Activated CD4-positive, alpha-beta T cell treated with anti-CD3 and anti-CD28 coated beads for 48 hours (primary cell): Measurements from ENCODE around the gene ARL15.
"Not testable (repeated sequence)": the region's sequence is repeated elsewhere in the genome, so short reads cannot be mapped to it uniquely, and the experiment has no call there.

Source experiments
- DNase-seq: peaks from one replicate; pipeline ENCODE4 v3.0.0-alpha.2; 2020

The ARL15 gene

GRCh38 chr5:54013556-54014194 lies 296.7 kb downstream of the ARL15 start:
- peak; percentile 66 for DNase-seq

- DNase-seq = no peak
These were observed 300.5 kb downstream of the ARL15 start for GRCh38 chr5:54009828-54010227.

GRCh38 chr5:54009357-54009756 lies 301.0 kb downstream of the ARL15 start:
- no peak for DNase-seq

GRCh38 chr5:54007827-54008777 lies 302.3 kb downstream of the ARL15 start:
- DNase-seq = no peak

GRCh38 chr5:54004697-54005096 lies 305.7 kb downstream of the ARL15 start:
- no peak for DNase-seq

- DNase-seq = no peak
These were observed 307.6 kb downstream of the ARL15 start for GRCh38 chr5:54002779-54003178.

- DNase-seq = no peak
These were observed 308.2 kb downstream of the ARL15 start for GRCh38 chr5:54001976-54002775.

GRCh38 chr5:54000011-54000410 lies 310.4 kb downstream of the ARL15 start:
- no peak for DNase-seq

- no peak for DNase-seq
These were observed 312.4 kb downstream of the ARL15 start for GRCh38 chr5:53997736-53998627.

GRCh38 chr5:53996008-53996407 lies 314.4 kb downstream of the ARL15 start:
- no peak for DNase-seq

- DNase-seq = no peak
These were observed 316.2 kb downstream of the ARL15 start for GRCh38 chr5:53994148-53994547.

GRCh38 chr5:53991942-53992341 lies 318.4 kb downstream of the ARL15 start:
- no peak for DNase-seq

- no peak for DNase-seq
These were observed 323.3 kb downstream of the ARL15 start for GRCh38 chr5:53987101-53987500.

- no peak for DNase-seq
These were observed 324.6 kb downstream of the ARL15 start for GRCh38 chr5:53985796-53986195.

GRCh38 chr5:53984971-53985370 lies 325.4 kb downstream of the ARL15 start:
- DNase-seq = no peak

GRCh38 chr5:53983568-53984460 lies 326.6 kb downstream of the ARL15 start:
- no peak for DNase-seq

- not testable (repeated sequence) for DNase-seq
These were observed 328.1 kb downstream of the ARL15 start for GRCh38 chr5:53982319-53982718.

GRCh38 chr5:53980061-53980460 lies 330.3 kb downstream of the ARL15 start:
- no peak for DNase-seq

- DNase-seq = no peak
These were observed 336.4 kb downstream of the ARL15 start for GRCh38 chr5:53974021-53974420.

- DNase-seq = no peak
These were observed 338.1 kb downstream of the ARL15 start for GRCh38 chr5:53972314-53972713.

GRCh38 chr5:53971551-53971950 lies 338.8 kb downstream of the ARL15 start:
- DNase-seq = no peak
